Loucy (cell line): Measurements from ENCODE around the gene MMP7.
A peak's percentile ranks its signal among the peaks of the same experiment; 100 is the strongest.

Experiments used
- H2AFZ ChIP-seq: fragments of 200-600 bp; sonication (generic); 2 replicates; pipeline ENCODE4 v1.6.0; 2016; ENCODE audit warnings: antibody characterized with exemption, mild to moderate bottlenecking, low read length, moderate library complexity
- H3F3A ChIP-seq: fragments of 200-600 bp; 2 replicates; pipeline ENCODE4 v1.6.0; 2016; ENCODE audit warnings: antibody characterized with exemption, low read depth, mild to moderate bottlenecking
- H3K27me3 ChIP-seq: fragments of 200-600 bp; sonication (generic); 2 replicates; pipeline ENCODE4 v1.6.1; 2014; ENCODE audit warnings: low read length, mild to moderate bottlenecking; ENCODE audit not compliant: insufficient read depth, poor library complexity, severe bottlenecking
- H3K36me3 ChIP-seq: fragments of 200-600 bp; sonication (generic); 2 replicates; pipeline ENCODE4 v1.6.1; 2016; ENCODE audit warnings: low read length; ENCODE audit not compliant: insufficient read depth
- H3K4me1 ChIP-seq: fragments of 200-600 bp; sonication (generic); 2 replicates; pipeline ENCODE4 v1.5.1; 2014; ENCODE audit warnings: low read length, mild to moderate bottlenecking; ENCODE audit not compliant: insufficient read depth, poor library complexity, severe bottlenecking
- H3K4me2 ChIP-seq: fragments of 200-600 bp; sonication (generic); 2 replicates; pipeline ENCODE4 v1.6.0; 2014; ENCODE audit warnings: antibody characterized with exemption, low read length, low read depth, mild to moderate bottlenecking; ENCODE audit not compliant: poor library complexity, severe bottlenecking
- H3K4me3 ChIP-seq: fragments of 200-600 bp; sonication (generic); 2 replicates; pipeline ENCODE4 v1.5.1; 2014; ENCODE audit warnings: low read length, mild to moderate bottlenecking, mixed read lengths; ENCODE audit not compliant: poor library complexity, severe bottlenecking
- H3K79me2 ChIP-seq: fragments of 200-600 bp; sonication (generic); 2 replicates; pipeline ENCODE4 v1.6.1; 2014; ENCODE audit warnings: low read length; ENCODE audit not compliant: insufficient read depth
- H3K9ac ChIP-seq: fragments of 200-600 bp; sonication (generic); 2 replicates; pipeline ENCODE4 v1.6.0; 2014; ENCODE audit warnings: mild to moderate bottlenecking, low read depth, low read length, moderate library complexity; ENCODE audit not compliant: poor library complexity, severe bottlenecking
- H3K9me2 ChIP-seq: fragments of 200-600 bp; sonication (generic); replicated peaks from 2 replicates; pipeline ENCODE4 v1.6.1; 2016; ENCODE audit warnings: low read depth, low read length, mixed read lengths
- H3K9me3 ChIP-seq: fragments of 200-600 bp; sonication (generic); 2 replicates; pipeline ENCODE4 v1.6.1; 2014; ENCODE audit warnings: mild to moderate bottlenecking, antibody characterized with exemption, low read length, low read depth; ENCODE audit not compliant: insufficient read depth
- H4K20me1 ChIP-seq: fragments of 200-600 bp; sonication (generic); 2 replicates; pipeline ENCODE4 v1.6.0; 2014; ENCODE audit warnings: antibody characterized with exemption, low read length, mild to moderate bottlenecking; ENCODE audit not compliant: insufficient read depth, poor library complexity, severe bottlenecking
- CTCF ChIP-seq: fragments of 200-600 bp; sonication (generic); conservative IDR thresholded peaks from 2 replicates; pipeline ENCODE4 v1.5.1; 2014; ENCODE audit warnings: mild to moderate bottlenecking, antibody characterized with exemption, low read length
- EZH2phosphoT487 ChIP-seq: fragments of 200-600 bp; IDR thresholded peaks from 2 replicates; pipeline ENCODE4 v1.6.1; 2018; ENCODE audit warnings: antibody characterized with exemption, mild to moderate bottlenecking, moderate library complexity, borderline replicate concordance

The MMP7 gene

GRCh38 chr11:102471474-102471873 is 59.1 kb downstream of the MMP7 start:
- Histone ChIP-seq H3K9me3 (no peaks in the 10 kb centered on the region), H3K4me2 (peak overlapping the region; percentile 61), H3K9ac (no peak overlapping the region), H3K36me3 (no peaks in the 10 kb centered on the region), H3K27me3 (no peaks in the 10 kb centered on the region), H4K20me1 (no peaks in the 10 kb centered on the region), H3K9me2 (no peaks in the 10 kb centered on the region), H3K4me1 (peaks cover 90% of the 10 kb centered on the region), H3K79me2 (no peaks in the 10 kb centered on the region), H3F3A (no peaks in the 10 kb centered on the region), H3K4me3 (no peak overlapping the region), H2AFZ (no peak overlapping the region)
- no peak for TF ChIP-seq EZH2phosphoT487
- no peak for TF ChIP-seq CTCF
